CD4-positive, alpha-beta T cell treated with Interleukin-15 for 4 hours (primary cell): ENCODE measurements around the gene RGL1.

ENCODE experiments used
- DNase-seq: peaks from one replicate; pipeline ENCODE4 v3.0.0-alpha.2; 2020; ENCODE audit warnings: low spot score

The RGL1 gene

DNA sequence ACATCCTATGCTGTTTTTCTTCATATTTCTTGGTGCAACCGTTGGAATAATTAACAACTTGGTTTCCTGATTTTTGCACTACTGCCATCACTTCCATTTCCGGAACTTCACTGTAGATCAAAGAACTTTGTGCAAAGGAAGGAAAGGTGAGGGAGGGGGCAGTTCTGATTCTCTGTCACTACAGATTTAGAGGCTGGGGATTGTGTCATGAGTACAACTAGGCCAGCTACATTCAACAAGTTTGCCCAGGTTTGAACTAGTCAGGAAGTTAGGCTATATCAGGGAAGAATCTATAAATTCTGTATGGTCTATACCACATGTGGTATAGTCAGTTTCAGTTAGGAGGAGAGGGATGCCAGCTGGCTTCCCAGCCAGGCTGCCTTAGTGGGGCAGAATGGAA is 84.2 kb downstream of the RGL1 start:
- DNase-seq, result no peak

GRCh38 chr1:183891158-183891856 is 86.4 kb downstream of the RGL1 start:
- no peak for DNase-seq

DNA sequence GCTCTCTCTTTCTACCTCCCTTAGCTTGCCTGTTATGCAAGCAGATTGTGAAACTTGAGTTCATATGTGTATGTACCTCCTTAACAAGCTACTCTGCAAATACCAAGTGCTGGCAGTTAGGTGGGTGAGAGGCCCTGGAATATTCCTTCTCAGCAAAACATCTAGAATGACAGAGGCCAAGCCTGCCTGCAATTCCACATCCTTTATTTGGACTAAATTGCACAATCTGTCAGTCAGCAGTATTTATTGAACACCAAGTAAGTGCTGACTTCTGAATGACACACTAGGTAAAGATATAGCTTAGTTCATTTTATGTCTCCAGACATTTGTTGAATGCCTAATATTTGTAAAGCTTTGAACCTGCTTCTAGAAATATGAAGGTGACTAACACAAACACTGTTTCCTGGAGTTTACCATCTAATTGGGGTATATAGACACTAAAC is 87.5 kb downstream of the RGL1 start:
- no peak for DNase-seq

- DNase-seq, result no peak
These were observed 88.8 kb downstream of the RGL1 start for GRCh38 chr1:183893561-183894289.

- DNase-seq, result no peak
These were observed 89.3 kb downstream of the RGL1 start for GRCh38 chr1:183894290-183894565.

DNA sequence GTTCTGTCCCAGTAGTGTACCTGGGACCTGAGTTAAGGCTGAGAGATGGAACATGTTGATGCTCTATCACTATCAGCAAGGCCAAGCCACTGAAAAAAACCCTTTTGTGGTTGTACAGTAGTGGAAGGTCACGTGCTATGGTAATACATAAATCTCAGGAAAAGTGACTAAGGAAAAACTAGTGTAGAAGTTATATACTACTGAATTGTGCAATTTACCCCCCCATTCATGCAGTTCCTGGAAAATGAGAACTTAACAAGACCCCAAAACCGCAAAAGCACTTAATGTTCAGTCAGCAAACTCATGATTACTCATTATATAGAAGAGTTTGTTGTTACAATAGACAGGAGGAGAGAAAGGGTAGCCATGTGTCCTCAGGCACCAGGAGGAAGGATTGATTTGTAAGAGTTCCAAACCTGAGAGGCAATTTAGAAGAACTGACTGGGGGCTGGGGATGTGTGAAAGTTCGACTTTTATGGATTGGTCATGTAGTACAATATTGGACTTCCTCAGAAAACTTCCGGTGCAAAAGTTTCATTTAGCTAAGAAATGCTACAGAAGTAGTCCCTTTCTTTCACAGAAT is 91.6 kb downstream of the RGL1 start:
- no peak for DNase-seq

DNA sequence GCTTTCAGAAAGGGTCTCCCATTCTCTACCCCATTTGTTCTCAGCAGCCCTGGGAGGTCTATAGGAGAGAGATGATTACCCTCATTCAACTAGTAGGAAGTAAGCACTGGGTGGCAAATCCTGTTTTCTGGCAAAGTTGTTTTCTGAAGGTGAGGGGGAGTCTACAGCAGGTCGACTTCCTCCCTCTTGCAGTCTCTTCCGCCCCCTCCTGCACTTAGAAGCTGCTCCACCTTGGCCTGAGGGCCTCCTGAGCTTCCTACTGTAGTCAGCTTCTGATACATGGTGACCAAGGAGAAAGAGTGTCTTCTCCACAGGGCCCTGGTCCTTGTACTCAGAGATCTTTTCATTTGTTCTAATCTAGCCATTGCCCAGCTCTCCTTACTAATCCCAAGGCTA is 93.1 kb downstream of the RGL1 start:
- DNase-seq, result no peak

GRCh38 chr1:183898610-183899009 is 93.7 kb downstream of the RGL1 start:
- DNase-seq, result no peak

GRCh38 chr1:183901748-183902330 is 96.9 kb downstream of the RGL1 start:
- DNase-seq, result no peak

DNA sequence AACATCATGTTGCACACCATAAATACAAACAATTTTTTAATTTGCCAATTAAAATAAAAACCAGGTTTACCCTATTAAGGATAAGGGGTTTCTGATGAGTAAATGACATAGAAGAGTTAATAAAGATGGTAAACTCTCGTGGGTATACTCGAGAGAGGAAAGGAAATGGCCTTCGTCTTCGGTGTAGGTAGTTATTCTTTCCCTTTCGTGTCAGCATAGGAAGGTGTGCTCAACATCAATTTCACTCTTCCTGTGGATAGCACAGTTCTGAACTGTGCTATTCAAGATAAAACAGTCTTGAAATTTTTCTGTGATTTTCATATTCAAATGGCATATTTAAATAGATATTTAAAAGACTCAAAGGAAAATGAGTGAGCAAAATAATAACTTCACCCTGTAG is 98.2 kb downstream of the RGL1 start:
- no peak for DNase-seq

DNA sequence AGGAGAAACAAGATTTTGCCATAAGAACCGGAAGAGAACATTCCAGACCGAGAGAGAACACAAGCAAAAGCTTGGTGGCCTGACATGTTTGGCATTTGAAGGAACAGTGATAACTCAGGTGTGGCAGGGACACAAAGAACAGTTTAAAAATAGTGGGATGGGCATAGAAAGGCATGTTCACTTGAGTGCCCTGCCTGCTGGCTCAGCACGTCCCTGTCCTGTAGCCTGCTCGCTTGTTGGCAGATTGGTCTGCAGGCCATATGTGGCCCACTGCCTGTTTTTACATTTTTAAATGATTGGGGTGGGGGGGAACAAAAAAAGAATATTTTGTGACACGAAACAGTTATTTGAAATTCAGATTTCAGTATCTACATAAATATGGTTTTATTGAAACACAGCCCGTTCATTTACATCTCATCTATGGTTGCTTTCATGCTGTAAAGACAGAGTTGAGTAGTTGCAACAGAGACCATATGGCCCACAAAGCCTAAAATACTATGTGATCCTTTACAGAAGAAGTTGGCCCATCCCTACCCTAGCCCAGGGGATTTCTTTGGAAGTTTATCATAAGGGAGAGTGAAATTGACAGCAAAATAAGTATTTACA is 100.7 kb downstream of the RGL1 start:
- DNase-seq, result no peak

GRCh38 chr1:183907070-183907469 is 102.2 kb downstream of the RGL1 start:
- DNase-seq, result no peak

DNA sequence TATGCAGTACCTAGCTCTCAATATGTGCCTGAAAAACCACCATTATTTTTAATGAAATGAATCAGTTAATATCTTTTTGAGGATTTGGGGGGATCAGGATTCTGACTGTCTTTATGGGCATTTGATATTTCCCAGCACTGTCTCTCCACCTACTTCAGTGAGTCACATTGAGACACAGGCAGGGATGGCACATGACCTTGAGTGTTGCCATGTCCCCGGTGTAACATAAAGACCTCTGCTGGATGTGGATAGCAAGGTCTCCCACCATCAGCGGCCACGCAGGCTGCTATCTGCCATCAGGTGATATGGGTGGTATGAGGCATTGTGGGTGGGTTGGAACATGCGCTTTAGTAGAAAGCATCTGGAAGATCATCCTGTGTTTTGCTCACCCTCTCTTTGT is 103.2 kb downstream of the RGL1 start:
- DNase-seq, result no peak

GRCh38 chr1:183909672-183910071 is 104.8 kb downstream of the RGL1 start:
- DNase-seq, result no peak

DNA sequence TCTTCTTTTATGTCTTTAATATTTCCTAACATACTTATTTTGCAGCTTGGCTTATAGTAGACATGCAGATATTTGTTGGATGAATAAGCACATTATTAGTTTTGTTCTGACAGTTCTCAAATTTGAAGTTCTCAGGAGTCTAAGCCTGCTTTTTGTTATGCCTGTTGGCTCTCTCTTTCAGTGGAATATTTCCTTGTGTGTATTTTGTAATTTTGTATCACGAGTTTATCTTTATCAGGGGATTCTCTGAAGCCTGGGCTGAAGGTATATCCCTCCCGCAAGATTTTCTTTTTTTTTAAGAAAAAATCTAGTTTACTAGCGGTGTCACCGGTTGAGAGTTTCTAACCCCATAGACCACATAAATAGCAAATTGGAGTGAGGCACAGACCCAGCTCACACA is 105.9 kb downstream of the RGL1 start:
- no peak for DNase-seq

DNA sequence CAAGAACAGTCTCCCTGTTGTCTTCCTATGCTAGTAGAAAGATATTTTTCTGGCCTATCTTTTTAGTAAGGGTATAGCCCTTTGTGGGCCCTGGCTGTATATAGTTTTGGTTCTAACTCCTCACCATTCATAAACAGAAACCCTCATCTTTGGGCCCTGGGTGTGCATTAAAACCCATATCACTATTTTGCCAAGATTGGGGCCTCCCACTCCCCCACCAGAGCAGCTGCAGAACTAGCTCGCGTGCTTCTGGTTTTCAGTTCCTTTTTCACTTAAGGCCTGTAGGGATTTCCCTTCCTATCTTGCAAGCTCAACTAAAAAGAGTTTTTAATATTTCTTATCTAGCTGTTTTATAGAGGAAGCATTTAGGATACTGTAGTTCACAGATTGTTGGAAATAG is 106.4 kb downstream of the RGL1 start:
- peak; percentile 7 for DNase-seq

- no peak for DNase-seq
These were observed 107.5 kb downstream of the RGL1 start for GRCh38 chr1:183912265-183912886.

DNA sequence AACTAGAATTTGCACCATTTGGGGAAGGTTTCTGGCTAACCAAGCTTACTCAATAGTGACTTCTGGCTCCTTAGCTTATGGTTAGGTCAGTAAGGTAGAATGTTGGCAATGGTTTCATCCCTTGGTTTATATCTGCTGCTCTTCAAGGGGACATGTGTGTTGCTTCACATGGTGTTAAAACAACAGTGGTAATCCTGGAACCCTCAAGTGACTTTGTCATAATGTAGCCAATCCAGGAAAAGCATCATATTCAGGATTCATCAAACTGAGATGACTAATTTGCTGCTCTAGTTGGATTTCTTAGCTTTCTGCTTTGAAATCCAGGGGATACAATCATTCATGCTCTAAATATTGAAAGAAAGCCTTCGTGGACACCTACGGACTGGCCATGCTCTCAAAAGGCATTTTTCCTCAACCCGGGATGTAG is 108.7 kb downstream of the RGL1 start:
- no peak for DNase-seq

GRCh38 chr1:183914276-183914675 is 109.4 kb downstream of the RGL1 start:
- DNase-seq, result no peak

- DNase-seq, result no peak
These were observed 110.0 kb downstream of the RGL1 start for GRCh38 chr1:183914891-183915290.

DNA sequence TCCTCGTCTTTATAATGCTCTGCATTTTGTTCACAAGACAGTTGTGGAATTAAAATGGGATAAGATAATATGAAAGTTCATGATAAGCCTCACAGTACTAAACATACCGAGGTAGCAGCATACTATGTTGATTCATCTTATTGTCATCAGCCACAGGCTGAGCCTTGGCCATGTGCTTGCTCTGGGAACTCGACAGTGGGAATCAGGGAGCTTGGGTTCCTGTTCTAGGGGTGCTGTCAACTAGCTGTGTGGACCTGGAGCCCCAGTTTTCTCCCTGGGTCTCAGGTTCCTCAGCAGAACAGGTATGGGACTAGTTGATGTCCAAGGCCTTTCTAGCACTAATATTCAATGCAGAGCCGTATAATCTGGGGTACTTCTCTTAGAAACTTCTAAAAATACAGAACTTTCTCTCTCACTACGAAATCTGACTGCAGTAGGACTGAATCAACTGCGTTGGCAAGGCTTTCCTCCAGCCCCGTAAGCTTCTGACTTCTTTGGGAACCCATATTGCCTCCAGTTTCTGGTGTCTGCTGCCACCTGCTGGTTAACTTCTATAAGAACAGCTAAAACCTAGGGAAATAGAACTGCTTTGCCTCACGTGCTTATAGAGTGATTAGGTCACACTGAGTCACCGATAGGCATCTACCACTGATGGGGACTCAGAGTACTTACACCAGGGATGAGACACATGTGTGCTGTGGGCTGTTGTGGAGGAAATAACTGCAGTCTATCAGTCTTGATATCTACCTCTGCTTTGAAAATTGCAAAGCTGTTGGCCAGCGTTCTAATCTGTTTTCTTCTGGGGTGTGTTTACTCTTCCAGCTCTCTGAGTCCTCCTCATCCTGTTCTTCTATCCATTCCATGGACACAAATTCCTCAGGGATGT is 110.9 kb downstream of the RGL1 start:
- DNase-seq, result peak; percentile 92
